Measurements from ENCODE around the gene EPB41L5. TPM values are rescaled to one million over a fixed set of nuclear protein-coding genes. Genes with fewer than 3 reads are reported as not detected.

The EPB41L5 gene
- total and polyA plus RNA-seq, 10 of the 15 experiments (the other 5 are each of a cell fraction or from before 2014, with no cell fraction given): 2.1 to 20.4 (median 8.2) TPM

DNA sequence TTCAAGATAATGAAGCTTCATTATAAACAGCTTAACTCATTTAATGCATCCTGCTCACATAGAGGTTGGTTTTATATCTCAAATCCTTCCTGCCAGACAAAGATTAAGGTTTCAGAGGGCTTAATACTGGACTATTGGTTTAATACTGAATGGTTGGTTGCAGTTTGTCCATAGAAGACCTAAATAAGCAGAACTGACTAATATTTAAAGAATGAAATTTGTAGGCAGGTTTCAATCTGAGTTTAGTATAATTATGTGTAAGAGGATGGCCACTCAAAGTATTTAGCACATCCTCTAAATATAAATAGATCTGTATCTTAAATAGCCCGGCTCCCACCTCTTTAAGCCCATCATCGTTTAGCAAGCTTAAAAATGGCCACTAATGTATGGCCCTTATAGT, 92.5 kb downstream of the EPB41L5 start (continued):
- TF ChIP-seq SKIL (IDR thresholded peaks at IDR 0.05; ENCODE audit: low read depth, poor library complexity, severe bottlenecking): peak; percentile 53
- TF ChIP-seq MTA2 (IDR thresholded peaks at IDR 0.05; ENCODE audit: low read depth): peak; percentile 41; the same call in 1 of the 2 replicates
- TF ChIP-seq NFXL1 (IDR thresholded peaks at IDR 0.05; ENCODE audit: borderline replicate concordance): no peak
- TF ChIP-seq, protein P1, sequence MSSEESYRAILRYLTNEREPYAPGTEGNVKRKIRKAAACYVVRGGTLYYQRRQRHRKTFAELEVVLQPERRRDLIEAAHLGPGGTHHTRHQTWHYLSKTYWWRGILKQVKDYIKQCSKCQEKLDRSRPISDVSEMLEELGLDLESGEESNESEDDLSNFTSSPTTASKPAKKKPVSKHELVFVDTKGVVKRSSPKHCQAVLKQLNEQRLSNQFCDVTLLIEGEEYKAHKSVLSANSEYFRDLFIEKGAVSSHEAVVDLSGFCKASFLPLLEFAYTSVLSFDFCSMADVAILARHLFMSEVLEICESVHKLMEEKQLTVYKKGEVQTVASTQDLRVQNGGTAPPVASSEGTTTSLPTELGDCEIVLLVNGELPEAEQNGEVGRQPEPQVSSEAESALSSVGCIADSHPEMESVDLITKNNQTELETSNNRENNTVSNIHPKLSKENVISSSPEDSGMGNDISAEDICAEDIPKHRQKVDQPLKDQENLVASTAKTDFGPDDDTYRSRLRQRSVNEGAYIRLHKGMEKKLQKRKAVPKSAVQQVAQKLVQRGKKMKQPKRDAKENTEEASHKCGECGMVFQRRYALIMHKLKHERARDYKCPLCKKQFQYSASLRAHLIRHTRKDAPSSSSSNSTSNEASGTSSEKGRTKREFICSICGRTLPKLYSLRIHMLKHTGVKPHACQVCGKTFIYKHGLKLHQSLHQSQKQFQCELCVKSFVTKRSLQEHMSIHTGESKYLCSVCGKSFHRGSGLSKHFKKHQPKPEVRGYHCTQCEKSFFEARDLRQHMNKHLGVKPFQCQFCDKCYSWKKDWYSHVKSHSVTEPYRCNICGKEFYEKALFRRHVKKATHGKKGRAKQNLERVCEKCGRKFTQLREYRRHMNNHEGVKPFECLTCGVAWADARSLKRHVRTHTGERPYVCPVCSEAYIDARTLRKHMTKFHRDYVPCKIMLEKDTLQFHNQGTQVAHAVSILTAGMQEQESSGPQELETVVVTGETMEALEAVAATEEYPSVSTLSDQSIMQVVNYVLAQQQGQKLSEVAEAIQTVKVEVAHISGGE (CRISPR knock-in tag; IDR thresholded peaks at IDR 0.05): no peak
- TF ChIP-seq SUPT20H (IDR thresholded peaks at IDR 0.05; ENCODE audit: borderline replicate concordance, control insufficient read depth, low read depth, low read length): no peak
- TF ChIP-seq ZBED1 (IDR thresholded peaks at IDR 0.05; ENCODE audit: borderline replicate concordance): peak; percentile 33; the same call in 1 of the 2 replicates
- TF ChIP-seq, protein P2, sequence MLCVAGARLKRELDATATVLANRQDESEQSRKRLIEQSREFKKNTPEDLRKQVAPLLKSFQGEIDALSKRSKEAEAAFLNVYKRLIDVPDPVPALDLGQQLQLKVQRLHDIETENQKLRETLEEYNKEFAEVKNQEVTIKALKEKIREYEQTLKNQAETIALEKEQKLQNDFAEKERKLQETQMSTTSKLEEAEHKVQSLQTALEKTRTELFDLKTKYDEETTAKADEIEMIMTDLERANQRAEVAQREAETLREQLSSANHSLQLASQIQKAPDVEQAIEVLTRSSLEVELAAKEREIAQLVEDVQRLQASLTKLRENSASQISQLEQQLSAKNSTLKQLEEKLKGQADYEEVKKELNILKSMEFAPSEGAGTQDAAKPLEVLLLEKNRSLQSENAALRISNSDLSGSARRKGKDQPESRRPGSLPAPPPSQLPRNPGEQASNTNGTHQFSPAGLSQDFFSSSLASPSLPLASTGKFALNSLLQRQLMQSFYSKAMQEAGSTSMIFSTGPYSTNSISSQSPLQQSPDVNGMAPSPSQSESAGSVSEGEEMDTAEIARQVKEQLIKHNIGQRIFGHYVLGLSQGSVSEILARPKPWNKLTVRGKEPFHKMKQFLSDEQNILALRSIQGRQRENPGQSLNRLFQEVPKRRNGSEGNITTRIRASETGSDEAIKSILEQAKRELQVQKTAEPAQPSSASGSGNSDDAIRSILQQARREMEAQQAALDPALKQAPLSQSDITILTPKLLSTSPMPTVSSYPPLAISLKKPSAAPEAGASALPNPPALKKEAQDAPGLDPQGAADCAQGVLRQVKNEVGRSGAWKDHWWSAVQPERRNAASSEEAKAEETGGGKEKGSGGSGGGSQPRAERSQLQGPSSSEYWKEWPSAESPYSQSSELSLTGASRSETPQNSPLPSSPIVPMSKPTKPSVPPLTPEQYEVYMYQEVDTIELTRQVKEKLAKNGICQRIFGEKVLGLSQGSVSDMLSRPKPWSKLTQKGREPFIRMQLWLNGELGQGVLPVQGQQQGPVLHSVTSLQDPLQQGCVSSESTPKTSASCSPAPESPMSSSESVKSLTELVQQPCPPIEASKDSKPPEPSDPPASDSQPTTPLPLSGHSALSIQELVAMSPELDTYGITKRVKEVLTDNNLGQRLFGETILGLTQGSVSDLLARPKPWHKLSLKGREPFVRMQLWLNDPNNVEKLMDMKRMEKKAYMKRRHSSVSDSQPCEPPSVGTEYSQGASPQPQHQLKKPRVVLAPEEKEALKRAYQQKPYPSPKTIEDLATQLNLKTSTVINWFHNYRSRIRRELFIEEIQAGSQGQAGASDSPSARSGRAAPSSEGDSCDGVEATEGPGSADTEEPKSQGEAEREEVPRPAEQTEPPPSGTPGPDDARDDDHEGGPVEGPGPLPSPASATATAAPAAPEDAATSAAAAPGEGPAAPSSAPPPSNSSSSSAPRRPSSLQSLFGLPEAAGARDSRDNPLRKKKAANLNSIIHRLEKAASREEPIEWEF (IDR thresholded peaks at IDR 0.05; ENCODE audit: insufficient replicate concordance, low read depth, low read length): no peak
- TF ChIP-seq REST (IDR thresholded peaks at IDR 0.05; ENCODE audit: low read depth, low read length): no peak
- TF ChIP-seq ZNF622 (IDR thresholded peaks at IDR 0.05): no peak
- no peak for TF ChIP-seq FOS (IDR thresholded peaks at IDR 0.05; ENCODE audit: borderline replicate concordance, extremely low read depth, insufficient read length)
- no peak for TF ChIP-seq SMARCA5 (IDR thresholded peaks at IDR 0.05)
- TF ChIP-seq, protein P3, sequence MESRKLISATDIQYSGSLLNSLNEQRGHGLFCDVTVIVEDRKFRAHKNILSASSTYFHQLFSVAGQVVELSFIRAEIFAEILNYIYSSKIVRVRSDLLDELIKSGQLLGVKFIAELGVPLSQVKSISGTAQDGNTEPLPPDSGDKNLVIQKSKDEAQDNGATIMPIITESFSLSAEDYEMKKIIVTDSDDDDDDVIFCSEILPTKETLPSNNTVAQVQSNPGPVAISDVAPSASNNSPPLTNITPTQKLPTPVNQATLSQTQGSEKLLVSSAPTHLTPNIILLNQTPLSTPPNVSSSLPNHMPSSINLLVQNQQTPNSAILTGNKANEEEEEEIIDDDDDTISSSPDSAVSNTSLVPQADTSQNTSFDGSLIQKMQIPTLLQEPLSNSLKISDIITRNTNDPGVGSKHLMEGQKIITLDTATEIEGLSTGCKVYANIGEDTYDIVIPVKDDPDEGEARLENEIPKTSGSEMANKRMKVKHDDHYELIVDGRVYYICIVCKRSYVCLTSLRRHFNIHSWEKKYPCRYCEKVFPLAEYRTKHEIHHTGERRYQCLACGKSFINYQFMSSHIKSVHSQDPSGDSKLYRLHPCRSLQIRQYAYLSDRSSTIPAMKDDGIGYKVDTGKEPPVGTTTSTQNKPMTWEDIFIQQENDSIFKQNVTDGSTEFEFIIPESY (IDR thresholded peaks at IDR 0.05): no peak
- peak; percentile 81 for TF ChIP-seq RUNX3 (IDR thresholded peaks at IDR 0.05; ENCODE audit: low read length)

All from GM12878 (cell line).